ENCODE results near the gene CALR3. TPM values are rescaled to one million over a fixed set of nuclear protein-coding genes. Genes with fewer than 3 reads are reported as not detected.
"Not testable (repeated sequence)": the region's sequence is repeated elsewhere in the genome, so short reads cannot be mapped to it uniquely, and the experiment has no call there.

Gene CALR3
- total RNA-seq, 1 donor from 2014 or later = not detected

GRCh38 chr19:16454351-16454918 lies 41.5 kb downstream of the CALR3 start:
- H3K4me1 ChIP-seq = peaks cover 25% of the 10 kb centered on the region
- DNase-seq (no peak), ATAC-seq (no peak)
- no peaks in the 10 kb centered on the region for H3K36me3 ChIP-seq
- no peak for TF ChIP-seq CTCF (IDR thresholded peaks at IDR 0.05)
- intact Hi-C loops (cut with DNase I) = no loop called here
- no peak overlapping the region for H3K4me3 ChIP-seq
- H3K27me3 ChIP-seq = no peaks in the 10 kb centered on the region
- H3K27ac ChIP-seq = no peak overlapping the region
- no peaks in the 10 kb centered on the region for H3K9me3 ChIP-seq

- DNase-seq = no peak
- H3K4me1 ChIP-seq = peaks cover 17% of the 10 kb centered on the region
- H3K36me3 ChIP-seq = no peaks in the 10 kb centered on the region
- TF ChIP-seq CTCF (IDR thresholded peaks at IDR 0.05) = no peak
- no peak overlapping the region for H3K4me3 ChIP-seq
- intact Hi-C loops (cut with DNase I) = no loop called here
- ATAC-seq = peak; percentile 42
- H3K9me3 ChIP-seq = no peaks in the 10 kb centered on the region
- H3K27ac ChIP-seq = no peak overlapping the region
- H3K27me3 ChIP-seq = no peaks in the 10 kb centered on the region
Measured at GRCh38 chr19:16452325-16452724, 43.6 kb downstream of the CALR3 start.

GRCh38 chr19:16449330-16449961 lies 46.5 kb downstream of the CALR3 start:
- TF ChIP-seq CTCF (IDR thresholded peaks at IDR 0.05) = no peak
- intact Hi-C loops (cut with DNase I) = no loop called here
- ATAC-seq = peak; percentile 52
- Histone ChIP-seq H3K27me3 (no peaks in the 10 kb centered on the region), H3K4me1 (peaks cover 35% of the 10 kb centered on the region), H3K9me3 (no peaks in the 10 kb centered on the region), H3K4me3 (no peak overlapping the region), H3K27ac (no peak overlapping the region), H3K36me3 (no peaks in the 10 kb centered on the region)
- no peak for DNase-seq

GRCh38 chr19:16448872-16449271 lies 47.1 kb downstream of the CALR3 start:
- DNase-seq; H3K36me3 ChIP-seq; H3K27me3 ChIP-seq; H3K9me3 ChIP-seq; intact Hi-C loops (cut with DNase I); H3K4me3 ChIP-seq; ATAC-seq; H3K27ac ChIP-seq: not testable (repeated sequence)
- peaks cover 38% of the 10 kb centered on the region for H3K4me1 ChIP-seq

- Histone ChIP-seq H3K9me3 (no peaks in the 10 kb centered on the region), H3K4me3 (no peak overlapping the region), H3K27me3 (no peaks in the 10 kb centered on the region), H3K4me1 (peaks cover 50% of the 10 kb centered on the region), H3K27ac (peak overlapping the region; percentile 68), H3K36me3 (no peaks in the 10 kb centered on the region)
- peak; percentile 97 for ATAC-seq
- intact Hi-C loops (cut with DNase I) = no loop called here
- DNase-seq = peak; percentile 90
- TF ChIP-seq CTCF (IDR thresholded peaks at IDR 0.05) = no peak
Measured at GRCh38 chr19:16446724-16447368, 49.1 kb downstream of the CALR3 start.

- DNase-seq (no peak), ATAC-seq (no peak)
- Histone ChIP-seq H3K4me1 (peaks cover 50% of the 10 kb centered on the region), H3K4me3 (no peak overlapping the region), H3K9me3 (no peaks in the 10 kb centered on the region), H3K36me3 (peaks cover 2% of the 10 kb centered on the region), H3K27me3 (no peaks in the 10 kb centered on the region), H3K27ac (peak overlapping the region; percentile 68)
- no peak for TF ChIP-seq CTCF (IDR thresholded peaks at IDR 0.05)
- intact Hi-C loops (cut with DNase I) = no loop called here
Measured at GRCh38 chr19:16446108-16446723, 49.8 kb downstream of the CALR3 start.

All from upper lobe of right lung (tissue), 1 donor.